B cell (primary cell): Measurements from ENCODE around the gene CYB5D1. TPM values are rescaled to one million over a fixed set of nuclear protein-coding genes. Genes with fewer than 3 reads are reported as not detected.

Experiments used
- ATAC-seq: fragments of 200-7000 bp; cut with Tn5 transposase; one replicate; pipeline ENCODE4 v1.10.0; 2021; ENCODE audit warnings: low read depth, mild to moderate bottlenecking, moderate number of reproducible peaks, moderate library complexity
- CTCF ChIA-PET: fragments of 350-600 bp; sonication (Branson Sonifier 250); formaldehyde crosslinking; loops from one replicate; lab custom pipeline; 2021; ENCODE audit warnings: antibody characterized with exemption, inconsistent platforms; lab: Charles Lee
- POLR2A ChIA-PET: fragments of 350-600 bp; sonication (Branson Sonifier 250); formaldehyde crosslinking; loops from one replicate; lab custom pipeline; 2021; ENCODE audit warnings: antibody characterized with exemption; lab: Charles Lee
- DNase-seq: peaks from one replicate; pipeline ENCODE4 v3.0.0; 2013
- H2AFZ ChIP-seq: 2 replicates; pipeline ENCODE4 v1.6.1; 2012; ENCODE audit warnings: mild to moderate bottlenecking, low read depth, low read length; ENCODE audit not compliant: insufficient read depth, poor library complexity, severe bottlenecking
- H3K27ac ChIP-seq, 2 donors: 1 replicate in 1 of 2; 2 replicates in 1 of 2; pipeline ENCODE4 v1.5.1; 2012 to 2013; ENCODE audit warnings: low read length in 2 of 2, mild to moderate bottlenecking in 2 of 2, moderate library complexity in 1 of 2
- H3K27me3 ChIP-seq, 4 experiments: fragments of 200-600 bp in 1 of 4; sonication (generic) in 1 of 4; replicated peaks in 1 of 4; 1 replicate in 2 of 4; 2 replicates in 2 of 4; pipeline versions ENCODE4 v1.6.1 to v1.7.0; 2013 to 2016; ENCODE audit warnings: low read length in 3 of 4, mild to moderate bottlenecking in 2 of 4, mixed read lengths in 1 of 4, moderate library complexity in 1 of 4; ENCODE audit not compliant: insufficient read depth in 4 of 4, control insufficient read depth in 3 of 4; ENCODE audit errors: control extremely low read depth in 1 of 4
- H3K36me3 ChIP-seq, 2 experiments: replicated peaks in 1 of 2; 1 replicate in 1 of 2; 2 replicates in 1 of 2; pipeline versions ENCODE4 v1.6.1 to v1.7.1; 2013; ENCODE audit warnings: low read length in 1 of 2; ENCODE audit not compliant: insufficient read depth in 2 of 2, control insufficient read depth in 1 of 2; ENCODE audit errors: control extremely low read depth in 1 of 2, extremely low read depth in 1 of 2
- H3K4me1 ChIP-seq, 2 donors: fragments of 200-600 bp in 1 of 2; sonication (generic) in 1 of 2; 1 replicate in 1 of 2; 2 replicates in 1 of 2; pipeline versions ENCODE4 v1.5.1 to v1.6.1; 2013 to 2017; ENCODE audit warnings: low read length in 2 of 2; ENCODE audit not compliant: control insufficient read depth in 2 of 2, insufficient read depth in 2 of 2
- H3K4me2 ChIP-seq: replicated peaks from 2 replicates; pipeline ENCODE3; 2012; ENCODE audit warnings: mild to moderate bottlenecking, low read depth, low read length; ENCODE audit not compliant: poor library complexity, severe bottlenecking
- H3K4me3 ChIP-seq, 5 experiments: fragments of 200-600 bp in 1 of 5; sonication (generic) in 1 of 5; 1 replicate in 3 of 5; 2 replicates in 2 of 5; pipeline versions ENCODE4 v1.5.1 to v1.7.0; 2011 to 2016; ENCODE audit warnings: low read length in 4 of 5, mild to moderate bottlenecking in 4 of 5, low read depth in 2 of 5, control low read depth in 1 of 5, moderate library complexity in 1 of 5; ENCODE audit not compliant: insufficient read depth in 1 of 5; ENCODE audit errors: control extremely low read depth in 1 of 5, extremely low read depth in 1 of 5
- H3K79me2 ChIP-seq: fragments of 200-600 bp; sonication (generic); one replicate; pipeline ENCODE4 v1.6.0; 2016; ENCODE audit warnings: low read length; ENCODE audit not compliant: control insufficient read depth, insufficient read depth
- H3K9ac ChIP-seq: fragments of 200-600 bp; sonication (generic); 2 replicates; pipeline ENCODE4 v1.6.1; 2017; ENCODE audit warnings: mild to moderate bottlenecking, low read length, moderate library complexity
- H3K9me3 ChIP-seq, 3 donors: one replicate each; pipeline versions ENCODE4 v1.6.1 to v1.7.1; 2013; ENCODE audit warnings: low read length in 2 of 3; ENCODE audit not compliant: control insufficient read depth in 2 of 3, insufficient read depth in 1 of 3; ENCODE audit errors: control extremely low read depth in 1 of 3
- H4K20me1 ChIP-seq: 2 replicates; pipeline ENCODE4 v1.6.0; 2012; ENCODE audit warnings: mild to moderate bottlenecking, low read length; ENCODE audit not compliant: insufficient read depth, control insufficient read depth, poor library complexity, severe bottlenecking
- H3K27ac Mint-ChIP-seq: one replicate; pipeline ENCODE4 v1.8.0; 2021; ENCODE audit warnings: mixed read lengths
- H3K27me3 Mint-ChIP-seq: one replicate; pipeline ENCODE4 v1.8.0; 2021; ENCODE audit warnings: mixed read lengths
- H3K4me1 Mint-ChIP-seq: one replicate; pipeline ENCODE4 v1.8.0; 2021; ENCODE audit warnings: mixed read lengths
- H3K4me3 Mint-ChIP-seq: one replicate; pipeline ENCODE4 v1.8.0; 2021; ENCODE audit warnings: mixed read lengths
- H3K9me3 Mint-ChIP-seq: one replicate; pipeline ENCODE4 v1.8.0; 2022; ENCODE audit warnings: mixed read lengths; ENCODE audit not compliant: insufficient read depth
- EZH2 ChIP-seq: IDR thresholded peaks from 2 replicates; pipeline ENCODE4 v1.6.1; 2012; ENCODE audit warnings: borderline replicate concordance, low read depth, mild to moderate bottlenecking, moderate library complexity, low read length; ENCODE audit not compliant: insufficient read depth, poor library complexity, severe bottlenecking
- WGBS: methylation state at CpG from one replicate; pipeline ENCODE4 v1.1.5; 2013; ENCODE audit warnings: missing lambda C conversion rate; ENCODE audit not compliant: insufficient coverage; 5-methylcytosine and 5-hydroxymethylcytosine counted together
- intact Hi-C: fragments of 100-400 bp; cut with micrococcal nuclease; formaldehyde crosslinking; loops from one replicate; pipeline ENCODE4 v1.10.0; 2022
- polyA plus RNA-seq: library from polyadenylated mRNA; depleted of rRNA; stranded (reverse); fragments of >200 nt; gene quantifications from 2 replicates; pipeline ENCODE4 v1.2.3, GENCODE V29; 2012
- total RNA-seq, 2 donors: library from RNA; stranded (reverse); fragments of 120-200 nt in 1 of 2; gene quantifications; 1 replicate in 1 of 2; 2 replicates in 1 of 2; pipeline versions ENCODE4 v1.2.3 to v1.2.4, GENCODE V29; 2013 to 2022
- TF ChIP-seq, protein P1 (sequence below): fragments of 200-600 bp; IDR thresholded peaks from one replicate; pipeline ENCODE4 v1.8.0; 2022; ENCODE audit warnings: antibody characterized with exemption, mild to moderate bottlenecking

Gene CYB5D1
- total and polyA plus RNA-seq, 2 donors (not counting 1 experiment from before 2014, with no cell fraction given), result 6.3 to 10.2 TPM

DNA sequence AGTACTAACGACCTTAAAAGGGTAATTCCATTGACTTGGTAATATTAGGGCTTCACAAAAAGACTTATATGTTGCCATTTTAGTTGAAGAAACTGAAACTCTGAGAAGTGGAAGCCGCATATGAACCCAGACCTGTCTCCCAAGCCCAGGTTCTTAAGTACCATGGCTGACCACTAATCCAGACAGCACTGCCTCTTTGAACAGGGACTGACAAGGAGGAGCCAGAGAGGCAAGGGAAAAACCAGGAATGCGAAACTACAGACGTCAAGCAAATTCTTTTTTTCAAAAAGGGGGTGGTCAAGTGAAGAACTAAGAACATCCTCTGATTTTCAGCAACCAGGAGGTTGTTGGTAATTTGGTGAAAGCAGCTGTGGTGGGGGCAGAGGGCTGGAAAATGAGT is 15.2 kb downstream of the CYB5D1 start:
- Histone ChIP-seq H3K4me3 (no peak overlapping the region), H3K36me3 (no peaks in the 10 kb centered on the region), H3K27ac (no peak overlapping the region), H3K27me3 (no peaks in the 10 kb centered on the region), H3K9me3 (no peaks in the 10 kb centered on the region), H3K79me2 (no peaks in the 10 kb centered on the region), H3K4me2 (no peak overlapping the region), H3K9ac (no peak overlapping the region), H2AFZ (no peak overlapping the region), H3K4me1 (peaks cover 0 to 7% of the 10 kb centered on the region in 2 donors), H4K20me1 (no peaks in the 10 kb centered on the region)
- intact Hi-C loops, result no loop called here
- Mint-ChIP-seq H3K4me3 (no peak overlapping the region), H3K9me3 (no peaks in the 10 kb centered on the region), H3K27me3 (no peaks in the 10 kb centered on the region), H3K27ac (no peak overlapping the region), H3K4me1 (peaks cover 6% of the 10 kb centered on the region)
- TF ChIP-seq, protein P1, sequence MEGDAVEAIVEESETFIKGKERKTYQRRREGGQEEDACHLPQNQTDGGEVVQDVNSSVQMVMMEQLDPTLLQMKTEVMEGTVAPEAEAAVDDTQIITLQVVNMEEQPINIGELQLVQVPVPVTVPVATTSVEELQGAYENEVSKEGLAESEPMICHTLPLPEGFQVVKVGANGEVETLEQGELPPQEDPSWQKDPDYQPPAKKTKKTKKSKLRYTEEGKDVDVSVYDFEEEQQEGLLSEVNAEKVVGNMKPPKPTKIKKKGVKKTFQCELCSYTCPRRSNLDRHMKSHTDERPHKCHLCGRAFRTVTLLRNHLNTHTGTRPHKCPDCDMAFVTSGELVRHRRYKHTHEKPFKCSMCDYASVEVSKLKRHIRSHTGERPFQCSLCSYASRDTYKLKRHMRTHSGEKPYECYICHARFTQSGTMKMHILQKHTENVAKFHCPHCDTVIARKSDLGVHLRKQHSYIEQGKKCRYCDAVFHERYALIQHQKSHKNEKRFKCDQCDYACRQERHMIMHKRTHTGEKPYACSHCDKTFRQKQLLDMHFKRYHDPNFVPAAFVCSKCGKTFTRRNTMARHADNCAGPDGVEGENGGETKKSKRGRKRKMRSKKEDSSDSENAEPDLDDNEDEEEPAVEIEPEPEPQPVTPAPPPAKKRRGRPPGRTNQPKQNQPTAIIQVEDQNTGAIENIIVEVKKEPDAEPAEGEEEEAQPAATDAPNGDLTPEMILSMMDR, result no peak
- TF ChIP-seq EZH2, result no peak
- WGBS, result 93% methylated on average over 2 of the region's 4 CpGs
- CTCF ChIA-PET, result interaction anchor here (0.6 kb wide), 1 partner anchor 636 kb away, joined by 3 read pairs; no protein-coding TSS in a partner anchor
- DNase-seq, result no peak
- no peak for ATAC-seq
- POLR2A ChIA-PET, result no interaction called here

DNA sequence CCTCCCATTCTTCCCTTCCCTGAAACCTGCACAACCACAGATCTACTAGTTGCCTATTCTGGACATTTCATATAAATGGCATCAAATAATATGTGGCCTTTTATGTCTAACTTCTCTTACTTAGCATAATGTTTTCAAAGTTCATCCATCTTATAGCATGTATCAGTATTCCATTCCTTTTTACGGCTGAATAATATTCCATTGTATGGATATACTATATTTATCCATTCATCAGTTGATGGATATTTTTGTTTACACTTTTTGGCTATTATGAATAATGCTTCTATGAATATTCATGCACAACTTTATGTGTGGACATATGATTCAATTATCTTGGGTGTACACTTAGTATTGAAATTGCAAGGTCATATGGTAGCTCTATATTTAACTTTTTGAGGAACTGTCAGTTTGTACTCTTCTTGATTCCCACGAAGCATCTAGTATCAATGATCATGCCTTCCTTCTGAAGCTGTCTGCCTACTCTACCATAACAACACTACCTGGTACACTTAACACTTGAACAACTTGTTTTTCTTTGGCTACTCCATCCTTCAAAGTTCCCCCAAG is 18.1 kb downstream of the CYB5D1 start:
- no peak overlapping the region for H3K4me2 ChIP-seq
- no peak overlapping the region for H3K27ac ChIP-seq
- H3K4me1 Mint-ChIP-seq, result peaks cover 6% of the 10 kb centered on the region
- H3K79me2 ChIP-seq, result peaks cover 5% of the 10 kb centered on the region
- no peaks in the 10 kb centered on the region for H3K27me3 Mint-ChIP-seq
- POLR2A ChIA-PET, result no interaction called here
- no peak for TF ChIP-seq EZH2
- TF ChIP-seq, protein P1, result no peak
- H3K9me3 ChIP-seq, result no peaks in the 10 kb centered on the region
- no peak overlapping the region for H3K27ac Mint-ChIP-seq
- no peaks in the 10 kb centered on the region for H4K20me1 ChIP-seq
- no peak overlapping the region for H3K9ac ChIP-seq
- H3K4me1 ChIP-seq, result peaks cover 10 to 19% of the 10 kb centered on the region in 2 donors
- H3K9me3 Mint-ChIP-seq, result no peaks in the 10 kb centered on the region
- intact Hi-C loops, result no loop called here
- no peaks in the 10 kb centered on the region for H3K36me3 ChIP-seq
- CTCF ChIA-PET, result interaction anchor here (0.7 to 2.2 kb wide), 7 partner anchors 8 to 114 kb away, joined by 3 to 9 read pairs (median 3); partner anchors contain the start of genes NAA38 and RNF227
- no peak overlapping the region for H3K4me3 Mint-ChIP-seq
- H3K27me3 ChIP-seq, result no peaks in the 10 kb centered on the region
- ATAC-seq (no peak), DNase-seq (no peak)
- WGBS, result 40% methylated on average over 1 of the region's 2 CpGs
- no peak overlapping the region for H2AFZ ChIP-seq
- H3K4me3 ChIP-seq, result no peak overlapping the region
